ENCODE results near the gene RAB30.
A peak's percentile ranks its signal among the peaks of the same experiment; 100 is the strongest.
"Not testable (repeated sequence)": the region's sequence is repeated elsewhere in the genome, so short reads cannot be mapped to it uniquely, and the experiment has no call there.

RAB30 gene

DNA sequence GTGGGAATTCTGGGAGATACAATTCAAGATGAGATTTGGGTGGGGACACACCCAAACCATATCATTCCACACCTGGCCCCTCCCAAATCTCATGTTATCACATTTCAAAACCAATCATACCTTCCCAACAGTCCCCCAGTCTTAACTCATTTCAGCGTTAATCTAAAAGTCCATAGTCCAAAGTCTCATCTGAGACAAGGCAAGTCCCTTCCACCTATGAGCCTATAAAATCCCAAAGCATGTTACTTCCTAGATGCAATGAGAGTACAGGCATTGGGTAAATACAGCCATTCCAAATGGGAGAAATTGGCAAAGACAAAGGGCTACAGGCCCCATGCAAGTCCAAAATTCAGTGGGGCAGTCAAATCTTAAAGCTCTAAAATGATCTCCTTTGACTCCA is 128.3 kb downstream of the RAB30 start:
- DNase-seq (ENCODE audit: low spot score): not testable (repeated sequence)

GRCh38 chr11:82942376-82942775 is 129.3 kb downstream of the RAB30 start:
- no peak for DNase-seq (ENCODE audit: low spot score)

DNA sequence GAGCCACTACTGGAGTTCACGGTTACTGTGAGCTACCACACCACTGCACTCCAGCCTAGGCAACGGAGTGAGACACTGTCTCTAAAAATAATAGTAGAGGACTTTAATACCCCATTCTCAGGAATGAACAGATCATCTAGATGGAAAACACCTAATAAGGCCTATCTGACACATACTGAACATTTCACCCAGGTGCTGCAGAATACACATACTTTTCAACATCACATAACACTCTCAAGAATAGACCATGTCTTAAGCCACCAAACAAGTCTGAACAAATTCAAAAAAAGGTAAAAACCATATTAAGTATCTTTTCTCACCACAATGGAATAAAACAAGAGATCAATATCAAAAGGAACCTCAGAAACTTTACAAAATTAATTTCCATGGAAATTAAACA is 132.2 kb downstream of the RAB30 start:
- DNase-seq (ENCODE audit: low spot score): no peak

GRCh38 chr11:82937554-82937953 is 134.1 kb downstream of the RAB30 start:
- no peak for DNase-seq (ENCODE audit: low spot score)

DNA sequence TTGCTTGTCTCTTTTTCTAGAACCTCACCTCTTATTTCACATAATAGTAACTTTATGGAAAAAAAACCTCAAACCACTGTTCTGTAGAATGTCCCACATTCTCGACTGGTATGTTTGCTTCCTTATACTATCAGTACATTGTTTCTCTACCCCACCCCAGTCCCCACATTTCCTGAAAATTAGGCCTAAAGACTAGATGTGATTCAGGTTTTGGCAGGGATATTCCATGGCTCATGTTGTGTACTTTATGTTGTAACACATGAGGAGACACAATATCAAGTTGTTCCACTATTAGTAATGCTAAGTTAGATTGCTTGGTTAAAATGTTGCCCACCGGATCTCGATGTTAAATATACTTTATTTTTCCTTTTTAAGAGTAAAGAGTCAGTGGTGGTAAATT is 135.4 kb downstream of the RAB30 start:
- no peak for DNase-seq (ENCODE audit: low spot score)

GRCh38 chr11:82932564-82932963 is 139.1 kb downstream of the RAB30 start:
- no peak for DNase-seq (ENCODE audit: low spot score)

GRCh38 chr11:82930734-82931133 is 141.0 kb downstream of the RAB30 start:
- no peak for DNase-seq (ENCODE audit: low spot score)

DNA sequence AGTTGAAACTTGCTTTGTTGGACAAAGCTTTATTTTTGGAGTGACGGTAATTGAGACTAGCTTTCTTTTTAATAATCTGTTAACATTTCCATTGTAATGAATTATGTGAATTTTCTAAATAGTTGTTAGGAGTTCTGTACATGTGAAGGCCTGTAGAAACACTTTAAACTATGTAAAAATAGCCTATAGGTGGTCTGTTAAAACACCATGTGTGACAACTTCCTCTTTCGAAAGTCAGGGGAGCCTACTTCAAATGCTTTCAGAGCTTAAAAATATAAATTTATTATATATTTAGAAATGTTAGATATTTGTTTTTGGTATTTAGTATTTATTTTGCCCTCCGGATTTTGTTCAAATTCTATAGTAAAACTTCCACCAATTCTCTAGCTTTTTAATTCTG is 141.5 kb downstream of the RAB30 start:
- DNase-seq (ENCODE audit: low spot score): no peak

DNA sequence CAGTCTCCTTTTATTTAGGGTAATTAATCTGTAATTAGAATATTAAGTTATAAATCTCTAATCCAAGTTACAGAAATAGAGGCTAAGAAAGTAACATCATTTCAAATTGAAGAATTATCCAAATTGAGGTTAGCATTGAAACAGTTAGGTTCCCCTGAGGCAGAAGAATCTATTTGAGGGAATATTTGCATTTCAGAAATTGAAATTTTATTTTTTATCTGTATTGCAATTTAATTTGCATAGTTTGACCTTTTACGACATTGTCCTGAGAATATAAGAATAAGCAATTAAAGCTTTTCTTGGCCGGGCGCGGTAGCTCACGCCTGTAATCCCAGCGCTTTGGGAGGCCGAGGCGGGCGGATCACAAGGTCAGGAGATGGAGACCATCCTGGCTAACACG is 142.6 kb downstream of the RAB30 start:
- DNase-seq (ENCODE audit: low spot score): no peak

GRCh38 chr11:82927264-82927880 is 144.3 kb downstream of the RAB30 start:
- DNase-seq (ENCODE audit: low spot score): peak; percentile 81

DNA sequence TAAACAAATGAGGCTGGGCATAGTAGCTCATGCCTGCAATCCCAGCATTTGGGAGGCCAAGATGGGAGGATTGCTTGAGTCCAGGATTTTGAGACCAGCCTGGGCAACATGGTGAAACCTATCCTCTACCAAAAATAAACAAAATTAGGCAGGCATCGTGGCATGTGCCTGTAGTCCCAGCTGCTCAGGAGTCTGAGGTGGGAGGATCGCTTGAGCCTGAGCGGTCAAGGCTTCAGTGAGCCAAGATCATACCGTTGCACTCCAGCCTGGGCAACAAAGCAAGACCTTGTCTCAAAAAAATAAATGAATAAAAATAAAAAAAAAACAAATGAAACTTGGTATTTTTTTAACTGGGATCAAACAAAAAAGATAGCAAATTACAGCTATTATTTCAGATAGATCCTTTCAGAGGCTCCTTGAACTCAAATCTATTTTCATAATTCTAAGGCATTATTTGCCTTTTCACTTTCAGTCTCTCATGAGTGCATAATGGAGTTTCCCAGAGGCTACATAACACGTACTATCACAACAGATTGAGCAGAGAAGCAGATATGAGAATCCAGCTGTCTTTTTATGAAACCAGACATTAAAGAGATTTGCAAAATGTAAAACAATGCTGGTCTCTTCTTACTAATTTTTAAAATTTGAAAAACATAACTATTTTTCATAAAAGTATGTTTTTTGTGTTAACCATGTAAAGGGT is 147.0 kb downstream of the RAB30 start:
- no peak for DNase-seq (ENCODE audit: low spot score)

Measured in RKO (cell line).